Nephron progenitor cell (in vitro differentiated cells): ENCODE measurements around the gene PARVA.

Source experiments
- DNase-seq: peaks from one replicate; pipeline ENCODE4 v3.0.0; 2021
- H3K27ac Mint-ChIP-seq: 2 replicates; pipeline ENCODE4 v1.8.0; 2021; ENCODE audit warnings: mild to moderate bottlenecking, moderate library complexity, mixed read lengths
- H3K27me3 Mint-ChIP-seq: 2 replicates; pipeline ENCODE4 v1.8.0; 2021; ENCODE audit warnings: mild to moderate bottlenecking, low read depth, mixed read lengths; ENCODE audit not compliant: poor library complexity
- H3K36me3 Mint-ChIP-seq: 2 replicates; pipeline ENCODE4 v1.8.0; 2021; ENCODE audit warnings: low read depth, mixed read lengths
- H3K4me1 Mint-ChIP-seq: 2 replicates; pipeline ENCODE4 v1.8.0; 2021; ENCODE audit warnings: mixed read lengths
- H3K4me3 Mint-ChIP-seq: 2 replicates; pipeline ENCODE4 v1.8.0; 2021; ENCODE audit warnings: mild to moderate bottlenecking, moderate library complexity, mixed read lengths
- H3K9me3 Mint-ChIP-seq: 2 replicates; pipeline ENCODE4 v1.8.0; 2021; ENCODE audit warnings: mild to moderate bottlenecking, moderate library complexity, mixed read lengths
- TF ChIP-seq, protein P1 (sequence below): fragments of 200-600 bp; sonication (generic); IDR thresholded peaks from 2 replicates; pipeline ENCODE4 v1.5.0; 2021; ENCODE audit warnings: antibody characterized with exemption

PARVA gene

DNA sequence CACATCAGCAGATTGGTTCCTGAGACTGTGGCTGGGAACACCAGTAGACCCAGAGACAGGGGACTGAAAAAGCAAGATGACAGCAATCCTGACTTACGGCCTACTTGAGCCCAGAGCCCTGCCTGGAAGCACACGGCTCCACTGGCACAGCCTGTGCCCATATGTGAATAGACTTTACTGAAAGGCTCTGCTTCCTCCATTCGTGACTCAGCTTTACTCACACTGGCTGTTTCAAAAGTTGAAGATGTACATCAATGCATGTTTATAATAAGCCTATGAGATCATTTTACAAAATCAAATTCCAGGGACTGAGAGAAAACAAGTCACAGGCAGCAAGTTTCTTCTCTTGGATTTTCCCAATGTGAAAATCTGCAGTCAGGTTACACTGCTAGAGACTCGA is 162.2 kb downstream of the PARVA start:
- DNase-seq, result no peak
- Mint-ChIP-seq H3K27ac (no peak overlapping the region), H3K36me3 (no peaks in the 10 kb centered on the region), H3K4me3 (no peak overlapping the region), H3K4me1 (peaks cover 5% of the 10 kb centered on the region), H3K27me3 (peaks cover 5% of the 10 kb centered on the region), H3K9me3 (no peaks in the 10 kb centered on the region)
- TF ChIP-seq, protein P1, sequence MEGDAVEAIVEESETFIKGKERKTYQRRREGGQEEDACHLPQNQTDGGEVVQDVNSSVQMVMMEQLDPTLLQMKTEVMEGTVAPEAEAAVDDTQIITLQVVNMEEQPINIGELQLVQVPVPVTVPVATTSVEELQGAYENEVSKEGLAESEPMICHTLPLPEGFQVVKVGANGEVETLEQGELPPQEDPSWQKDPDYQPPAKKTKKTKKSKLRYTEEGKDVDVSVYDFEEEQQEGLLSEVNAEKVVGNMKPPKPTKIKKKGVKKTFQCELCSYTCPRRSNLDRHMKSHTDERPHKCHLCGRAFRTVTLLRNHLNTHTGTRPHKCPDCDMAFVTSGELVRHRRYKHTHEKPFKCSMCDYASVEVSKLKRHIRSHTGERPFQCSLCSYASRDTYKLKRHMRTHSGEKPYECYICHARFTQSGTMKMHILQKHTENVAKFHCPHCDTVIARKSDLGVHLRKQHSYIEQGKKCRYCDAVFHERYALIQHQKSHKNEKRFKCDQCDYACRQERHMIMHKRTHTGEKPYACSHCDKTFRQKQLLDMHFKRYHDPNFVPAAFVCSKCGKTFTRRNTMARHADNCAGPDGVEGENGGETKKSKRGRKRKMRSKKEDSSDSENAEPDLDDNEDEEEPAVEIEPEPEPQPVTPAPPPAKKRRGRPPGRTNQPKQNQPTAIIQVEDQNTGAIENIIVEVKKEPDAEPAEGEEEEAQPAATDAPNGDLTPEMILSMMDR, result no peak

DNA sequence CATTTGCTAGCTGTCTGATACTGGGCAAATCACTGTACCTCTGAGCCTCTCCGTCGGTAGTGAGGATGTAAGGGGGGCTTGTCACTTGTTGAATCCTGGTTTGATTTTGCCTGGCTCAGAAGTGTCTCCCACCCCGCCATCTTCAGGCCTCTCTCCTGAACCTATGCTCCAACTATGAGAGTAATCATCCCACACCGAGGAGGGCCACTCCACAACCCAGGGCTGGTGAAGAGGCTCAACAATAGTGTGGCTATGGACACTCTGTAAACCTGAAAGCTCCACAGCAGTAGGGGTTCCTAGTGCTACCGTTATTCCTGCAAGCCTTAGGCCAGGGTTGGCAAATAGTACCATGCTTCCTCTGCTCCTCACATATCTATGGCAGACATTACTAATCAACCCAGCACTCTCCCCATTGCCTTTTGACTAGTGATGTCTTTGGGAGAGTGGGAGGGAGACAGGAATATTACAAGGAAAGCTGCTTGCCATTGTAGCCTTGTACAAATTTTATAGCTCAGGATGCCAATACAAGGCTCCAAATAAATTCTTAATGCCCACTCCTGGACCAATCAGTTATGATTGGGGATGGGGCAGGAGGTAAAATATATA is 162.8 kb downstream of the PARVA start:
- Mint-ChIP-seq H3K4me1 (peaks cover 5% of the 10 kb centered on the region), H3K4me3 (no peak overlapping the region), H3K27ac (no peak overlapping the region), H3K27me3 (peaks cover 5% of the 10 kb centered on the region), H3K36me3 (no peaks in the 10 kb centered on the region), H3K9me3 (no peaks in the 10 kb centered on the region)
- TF ChIP-seq, protein P1, result no peak
- DNase-seq, result no peak

DNA sequence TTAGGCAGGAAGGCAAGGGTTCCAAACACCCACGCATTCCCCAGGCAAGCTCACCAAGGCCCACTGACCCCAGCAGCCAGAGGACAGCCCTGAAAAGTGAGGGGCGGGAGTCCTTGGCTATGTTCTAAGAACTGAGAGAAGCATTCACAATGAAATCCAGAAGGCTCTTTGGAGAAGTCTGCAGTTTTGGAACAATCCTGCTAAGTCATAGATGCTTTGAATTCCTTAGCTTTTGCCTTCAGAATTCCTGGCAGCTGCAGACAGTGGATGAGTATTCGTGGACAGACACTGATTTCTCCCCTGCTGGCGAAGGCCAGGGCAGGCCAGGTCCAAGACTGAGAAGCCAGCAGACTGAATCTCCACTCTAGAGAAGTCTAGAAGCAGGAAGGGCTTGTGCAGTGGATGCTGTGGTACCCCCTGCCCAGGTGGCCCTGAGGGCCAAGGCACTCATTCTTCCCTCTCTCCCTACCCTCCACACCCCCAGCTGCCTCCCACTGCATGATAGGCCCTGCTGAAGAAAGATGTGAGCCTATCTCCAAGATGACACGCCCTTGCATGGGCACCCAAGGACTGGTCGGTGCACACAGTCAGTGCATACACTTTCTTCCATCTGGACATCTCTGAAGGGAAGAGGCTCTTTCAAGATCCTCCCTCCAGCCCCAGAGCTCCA is 163.7 kb downstream of the PARVA start:
- Mint-ChIP-seq H3K4me3 (no peak overlapping the region), H3K9me3 (no peaks in the 10 kb centered on the region), H3K36me3 (no peaks in the 10 kb centered on the region), H3K4me1 (peaks cover 5% of the 10 kb centered on the region), H3K27ac (no peak overlapping the region), H3K27me3 (peaks cover under 1% of the 10 kb centered on the region)
- TF ChIP-seq, protein P1, result no peak
- no peak for DNase-seq

DNA sequence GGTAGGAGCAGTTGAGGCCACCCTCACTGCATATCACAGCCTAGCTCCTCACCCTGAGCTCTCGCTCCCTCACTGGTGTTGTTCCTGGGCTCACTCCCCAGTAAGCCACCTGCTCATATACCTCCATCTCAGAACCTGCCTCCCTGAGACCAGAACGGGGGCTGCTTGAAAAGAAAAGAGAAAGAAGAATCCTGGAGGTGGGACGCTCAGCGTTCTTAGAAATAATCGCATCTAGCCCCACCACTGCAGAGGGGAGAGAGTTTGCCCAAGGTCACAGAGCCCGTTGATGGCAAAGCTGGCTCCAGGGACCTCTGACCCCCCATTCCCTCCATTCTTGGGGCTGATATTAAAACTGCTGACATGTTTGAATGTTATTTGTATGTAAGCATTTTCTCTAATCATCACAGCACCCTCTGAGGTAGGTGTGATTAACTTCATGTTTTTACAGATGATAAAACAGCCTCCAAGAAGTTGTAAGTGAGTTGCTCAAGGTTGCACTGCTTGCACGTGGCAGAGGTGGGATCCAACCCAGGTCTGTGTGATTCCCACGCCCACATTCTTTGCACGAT is 164.3 kb downstream of the PARVA start:
- Mint-ChIP-seq H3K36me3 (no peaks in the 10 kb centered on the region), H3K4me1 (peaks cover 5% of the 10 kb centered on the region), H3K27ac (no peak overlapping the region), H3K9me3 (no peaks in the 10 kb centered on the region), H3K4me3 (no peak overlapping the region), H3K27me3 (no peaks in the 10 kb centered on the region)
- TF ChIP-seq, protein P1, result no peak
- DNase-seq, result no peak

DNA sequence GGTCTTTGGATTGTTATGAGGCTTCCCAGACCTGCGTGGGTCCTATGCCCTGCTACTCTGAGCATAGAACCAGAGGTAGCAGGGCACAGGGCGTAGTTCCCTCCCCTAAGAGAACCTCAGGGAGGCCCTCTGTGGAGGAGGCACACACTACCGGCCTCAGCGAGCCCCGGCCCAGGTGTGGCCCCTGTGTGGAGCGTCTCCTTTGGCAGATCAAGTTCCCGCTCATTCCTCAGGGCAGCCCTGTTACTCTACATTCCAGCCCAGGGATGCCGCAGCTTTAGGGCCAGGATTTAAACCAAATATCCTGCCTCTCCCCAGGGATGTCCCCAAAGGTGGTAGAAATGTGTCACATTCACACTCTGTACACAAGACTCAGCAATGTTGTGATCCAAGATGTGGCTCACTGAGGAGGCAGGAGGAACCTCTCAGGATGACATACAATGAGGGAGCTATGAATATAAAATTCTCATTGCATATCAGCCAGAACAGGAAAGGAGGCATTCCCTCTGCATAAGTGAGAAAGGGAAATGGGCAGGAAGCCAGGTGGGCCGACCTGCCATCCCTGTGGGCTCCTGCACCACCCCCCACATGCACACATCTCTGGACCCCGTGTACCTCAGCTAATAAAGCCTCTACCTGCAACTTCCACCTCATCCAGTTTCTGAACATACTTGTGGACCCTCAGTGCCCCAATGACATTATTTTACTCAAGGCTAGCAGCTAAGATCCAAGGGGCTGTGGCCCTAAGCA is 165.0 kb downstream of the PARVA start:
- peaks cover 9% of the 10 kb centered on the region for H3K4me1 Mint-ChIP-seq
- no peak overlapping the region for H3K4me3 Mint-ChIP-seq

More for the DNA sequence above, 165.0 kb downstream of the PARVA start:
- DNase-seq, result no peak
- Mint-ChIP-seq H3K36me3 (no peaks in the 10 kb centered on the region), H3K9me3 (no peaks in the 10 kb centered on the region), H3K27ac (no peak overlapping the region), H3K27me3 (no peaks in the 10 kb centered on the region)
- TF ChIP-seq, protein P1, result no peak
